IMR-90 (cell line): ENCODE data around the gene CD99L2. TPM values are rescaled to one million over a fixed set of nuclear protein-coding genes. Genes with fewer than 3 reads are reported as not detected.

Experiments
- ATAC-seq: fragments of 200-7000 bp; cut with Tn5 transposase; 2 replicates; pipeline ENCODE4 v1.9.1; 2020; ENCODE audit warnings: low read depth, mild to moderate bottlenecking, moderate library complexity
- BruUV-seq: library from RNA; stranded (reverse); fragments of 400-500 nt; replicated peaks from 2 replicates; lab custom pipeline; 2021; lab: Mats Ljungman, UMichigan
- CTCF ChIA-PET: fragments of 300-600 bp; formaldehyde crosslinking; extraction: SDS; loops from one replicate; lab custom pipeline; 2021; ENCODE audit warnings: antibody characterized with exemption; lab: Yijun Ruan, JAX
- POLR2A ChIA-PET: fragments of 300-600 bp; sonication (Branson Sonifier 250); formaldehyde crosslinking; loops from one replicate; lab custom pipeline; 2022; ENCODE audit warnings: antibody characterized with exemption; ENCODE audit not compliant: unreplicated experiment; lab: Charles Lee
- DNase-seq: peaks from one replicate; pipeline ENCODE4 v3.0.0; 2013
- H2AFZ ChIP-seq: replicated peaks from 2 replicates; pipeline ENCODE3; 2013; ENCODE audit warnings: low read length, mild to moderate bottlenecking; ENCODE audit not compliant: poor library complexity
- H2AK5ac ChIP-seq: 2 replicates; pipeline ENCODE4 v1.6.1; 2013; ENCODE audit warnings: low read depth, low read length, inconsistent platforms
- H2AK9ac ChIP-seq: replicated peaks from 2 replicates; pipeline ENCODE3; 2013; ENCODE audit warnings: mild to moderate bottlenecking, low read depth, low read length, moderate library complexity; ENCODE audit not compliant: poor library complexity
- H2BK120ac ChIP-seq: 2 replicates; pipeline ENCODE4 v1.6.1; 2013; ENCODE audit warnings: low read depth, low read length, inconsistent platforms
- H2BK15ac ChIP-seq: 3 replicates; pipeline ENCODE4 v1.6.1; 2013; ENCODE audit warnings: low read depth, low read length, inconsistent platforms
- H2BK20ac ChIP-seq: 2 replicates; pipeline ENCODE4 v1.6.1; 2013; ENCODE audit warnings: low read depth, mild to moderate bottlenecking, inconsistent platforms, low read length, moderate library complexity
- H2BK5ac ChIP-seq: 2 replicates; pipeline ENCODE4 v1.6.1; 2013; ENCODE audit warnings: mild to moderate bottlenecking, low read depth, low read length, inconsistent platforms; ENCODE audit not compliant: poor library complexity, severe bottlenecking
- H3K14ac ChIP-seq: replicated peaks from 2 replicates; pipeline ENCODE4 v1.6.1; 2013; ENCODE audit warnings: low read depth, low read length, inconsistent platforms
- H3K18ac ChIP-seq: 2 replicates; pipeline ENCODE4 v1.6.1; 2013; ENCODE audit warnings: low read depth, low read length, control low read depth
- H3K23ac ChIP-seq: 2 replicates; pipeline ENCODE4 v1.6.1; 2013; ENCODE audit warnings: low read depth, low read length, inconsistent platforms
- H3K27ac ChIP-seq: 2 replicates; pipeline ENCODE4 v1.5.1; 2013; ENCODE audit warnings: mild to moderate bottlenecking, control low read depth, low read length; ENCODE audit not compliant: insufficient read depth
- H3K27me3 ChIP-seq: 2 replicates; pipeline ENCODE4 v1.6.1; 2013; ENCODE audit warnings: low read length; ENCODE audit not compliant: control insufficient read depth, insufficient read depth
- H3K36me3 ChIP-seq: 2 replicates; pipeline ENCODE4 v1.6.1; 2013; ENCODE audit warnings: low read length, mixed read lengths; ENCODE audit not compliant: control insufficient read depth, insufficient read depth
- H3K4ac ChIP-seq: 2 replicates; pipeline ENCODE4 v1.6.1; 2013; ENCODE audit warnings: low read depth, low read length, inconsistent platforms
- H3K4me1 ChIP-seq: 2 replicates; pipeline ENCODE4 v1.6.1; 2013; ENCODE audit warnings: low read length, mixed read lengths; ENCODE audit not compliant: control insufficient read depth, insufficient read depth
- H3K4me2 ChIP-seq: 2 replicates; pipeline ENCODE4 v1.6.1; 2013; ENCODE audit warnings: low read depth, mild to moderate bottlenecking, control low read depth, low read length, moderate library complexity
- H3K4me3 ChIP-seq: 2 replicates; pipeline ENCODE4 v1.5.1; 2013; ENCODE audit warnings: low read depth, mild to moderate bottlenecking, control low read depth, low read length, moderate library complexity; ENCODE audit not compliant: insufficient read depth
- H3K56ac ChIP-seq: 2 replicates; pipeline ENCODE4 v1.6.1; 2013; ENCODE audit warnings: low read length, inconsistent platforms; ENCODE audit not compliant: insufficient read depth; ENCODE audit errors: extremely low read depth
- H3K79me1 ChIP-seq, 2 experiments: 2 replicates each; pipeline ENCODE4 v1.6.1; 2013; ENCODE audit warnings: low read length in 2 of 2, inconsistent platforms in 1 of 2, low read depth in 1 of 2
- H3K9ac ChIP-seq: 2 replicates; pipeline ENCODE4 v1.6.1; 2013; ENCODE audit warnings: low read depth, low read length, control low read depth
- H3K9me1 ChIP-seq: 2 replicates; pipeline ENCODE4 v1.6.1; 2013; ENCODE audit warnings: low read length, inconsistent platforms; ENCODE audit not compliant: insufficient read depth
- H3K9me3 ChIP-seq: 2 replicates; pipeline ENCODE4 v1.6.1; 2013; ENCODE audit warnings: low read length; ENCODE audit not compliant: control insufficient read depth, insufficient read depth
- H4K20me1 ChIP-seq: 2 replicates; pipeline ENCODE4 v1.6.1; 2013; ENCODE audit warnings: low read length, inconsistent platforms; ENCODE audit not compliant: insufficient read depth
- H4K5ac ChIP-seq: 2 replicates; pipeline ENCODE4 v1.6.1; 2013; ENCODE audit warnings: mild to moderate bottlenecking, low read depth, low read length, control low read depth
- H4K8ac ChIP-seq, 2 experiments: 2 replicates each; pipeline ENCODE4 v1.6.1; 2013; ENCODE audit warnings: low read depth in 2 of 2, low read length in 2 of 2, control low read depth in 1 of 2, inconsistent platforms in 1 of 2
- H4K91ac ChIP-seq: 2 replicates; pipeline ENCODE4 v1.6.1; 2013; ENCODE audit warnings: low read depth, low read length, inconsistent platforms; ENCODE audit not compliant: insufficient read depth
- BHLHE40 ChIP-seq: fragments of 150-350 bp; IDR thresholded peaks from 2 replicates; pipeline ENCODE4 v1.6.1; 2016; ENCODE audit warnings: mild to moderate bottlenecking, low read depth, low read length
- MAFK ChIP-seq: IDR thresholded peaks from 2 replicates; pipeline ENCODE4 v1.6.1; 2012; ENCODE audit warnings: low read depth, low read length, improper control_type of control experiment
- RFX5 ChIP-seq: IDR thresholded peaks from 2 replicates; pipeline ENCODE4 v1.8.0; 2012; ENCODE audit warnings: low read depth, mild to moderate bottlenecking, low read length, moderate library complexity
- WGBS, 2 experiments: methylation state at CpG; one replicate each; pipeline versions ENCODE4 v1.1.5 to v1.1.7; 2013; ENCODE audit warnings: missing lambda C conversion rate in 2 of 2; ENCODE audit not compliant: insufficient read length in 1 of 2; ENCODE audit errors: extremely low coverage in 2 of 2; 5-methylcytosine and 5-hydroxymethylcytosine counted together
- dilution Hi-C: fragments of 300-500 bp; cut with HindIII; formaldehyde crosslinking; loops from one replicate; pipeline ENCODE4 v1.14.3; 2018; ENCODE audit warnings: low sequenced_read_pairs; ENCODE audit not compliant: unreplicated experiment
- in situ Hi-C: fragments of 300-500 bp; cut with MboI; formaldehyde crosslinking; loops from 3 replicates; pipeline ENCODE4 v1.14.3; 2019; ENCODE audit warnings: low sequenced_read_pairs, inconsistent platforms, mixed read lengths
- intact Hi-C: fragments of 100-400 bp; cut with micrococcal nuclease; formaldehyde crosslinking; loops from 2 replicates; pipeline ENCODE4 v1.10.0; 2022
- polyA plus RNA-seq, 3 experiments: library from polyadenylated mRNA; depleted of rRNA; stranded (reverse); fragments of >200 nt; gene quantifications; 2 replicates each; pipeline ENCODE4 v1.2.3, GENCODE V29; 2012; ENCODE audit warnings: low replicate concordance in 1 of 3
- total RNA-seq: library from RNA; depleted of rRNA; stranded (reverse); fragments of >200 nt; gene quantifications from 2 replicates; pipeline ENCODE4 v1.2.3, GENCODE V29; 2012
- TF ChIP-seq, protein P1 (sequence below): conservative IDR thresholded peaks from 2 replicates; pipeline ENCODE4 v1.5.1; 2012; ENCODE audit warnings: mild to moderate bottlenecking, low read depth, low read length, improper control_type of control experiment

Gene CD99L2
- total and polyA plus RNA-seq, 2 of the 4 experiments (the other 2 are of a cell fraction) = 17.4 to 41.4 TPM

DNA sequence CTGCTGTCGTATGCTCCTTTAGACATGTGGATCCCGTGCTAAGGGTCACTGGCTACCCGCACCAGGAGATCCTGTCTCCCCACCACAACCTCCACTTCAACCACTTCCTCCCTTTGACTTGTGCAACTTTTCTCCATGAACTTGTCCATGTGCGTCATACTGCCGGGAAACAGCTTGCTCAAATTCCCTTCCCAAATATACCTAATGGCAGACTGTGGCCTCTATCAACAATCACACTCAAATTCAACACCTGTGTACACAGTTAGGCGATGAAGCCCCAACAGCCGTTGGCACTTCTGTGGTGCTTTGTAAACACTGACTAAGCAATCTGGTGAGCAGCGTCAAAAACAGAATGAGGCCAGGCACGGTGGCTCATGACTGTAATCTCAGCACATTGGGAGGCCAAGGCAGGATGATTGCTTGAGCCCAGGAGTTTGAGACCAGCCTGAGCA lies 49.5 kb downstream of the CD99L2 start:
- ChIA-PET CTCF (interaction anchor here (0.6 kb wide), 1 partner anchor 16 kb away, joined by 4 read pairs; no protein-coding TSS in a partner anchor), POLR2A (no interaction called here)
- H2BK5ac ChIP-seq = no peak overlapping the region
- H2AK9ac ChIP-seq = no peak overlapping the region
- H3K23ac ChIP-seq = no peak overlapping the region
- H4K91ac ChIP-seq = no peak overlapping the region
- H3K4me3 ChIP-seq = no peak overlapping the region
- H3K79me1 ChIP-seq = no peaks in the 10 kb centered on the region
- no peaks in the 10 kb centered on the region for H3K36me3 ChIP-seq
- no peak overlapping the region for H3K27ac ChIP-seq
- no peak overlapping the region for H3K14ac ChIP-seq
- H2BK20ac ChIP-seq = no peak overlapping the region
- WGBS, 2 experiments = 67% methylated on average over 5 of the region's 9 CpGs; no CpG with 5 or more reads in 1 of the 2 experiments
- DNase-seq (no peak), ATAC-seq (no peak)
- intact Hi-C loops = no loop called here
- H3K4ac ChIP-seq = no peak overlapping the region
- no peak overlapping the region for H4K8ac ChIP-seq
- no peak overlapping the region for H3K18ac ChIP-seq
- no peaks in the 10 kb centered on the region for H3K9me3 ChIP-seq
- H3K4me2 ChIP-seq = no peak overlapping the region
- H2BK120ac ChIP-seq = no peak overlapping the region
- H2AFZ ChIP-seq = no peak overlapping the region
- no peaks in the 10 kb centered on the region for H3K9me1 ChIP-seq
- H3K4me1 ChIP-seq = peaks cover 1% of the 10 kb centered on the region; the same call in 1 of the 2 replicates
- H2AK5ac ChIP-seq = no peak overlapping the region
- no TSS peak for BruUV-seq
- H4K20me1 ChIP-seq = no peaks in the 10 kb centered on the region
- TF ChIP-seq, protein P1, sequence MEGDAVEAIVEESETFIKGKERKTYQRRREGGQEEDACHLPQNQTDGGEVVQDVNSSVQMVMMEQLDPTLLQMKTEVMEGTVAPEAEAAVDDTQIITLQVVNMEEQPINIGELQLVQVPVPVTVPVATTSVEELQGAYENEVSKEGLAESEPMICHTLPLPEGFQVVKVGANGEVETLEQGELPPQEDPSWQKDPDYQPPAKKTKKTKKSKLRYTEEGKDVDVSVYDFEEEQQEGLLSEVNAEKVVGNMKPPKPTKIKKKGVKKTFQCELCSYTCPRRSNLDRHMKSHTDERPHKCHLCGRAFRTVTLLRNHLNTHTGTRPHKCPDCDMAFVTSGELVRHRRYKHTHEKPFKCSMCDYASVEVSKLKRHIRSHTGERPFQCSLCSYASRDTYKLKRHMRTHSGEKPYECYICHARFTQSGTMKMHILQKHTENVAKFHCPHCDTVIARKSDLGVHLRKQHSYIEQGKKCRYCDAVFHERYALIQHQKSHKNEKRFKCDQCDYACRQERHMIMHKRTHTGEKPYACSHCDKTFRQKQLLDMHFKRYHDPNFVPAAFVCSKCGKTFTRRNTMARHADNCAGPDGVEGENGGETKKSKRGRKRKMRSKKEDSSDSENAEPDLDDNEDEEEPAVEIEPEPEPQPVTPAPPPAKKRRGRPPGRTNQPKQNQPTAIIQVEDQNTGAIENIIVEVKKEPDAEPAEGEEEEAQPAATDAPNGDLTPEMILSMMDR = no peak
- no peak for TF ChIP-seq BHLHE40
- no peak for TF ChIP-seq RFX5
- TF ChIP-seq MAFK = no peak
- no peak overlapping the region for H3K56ac ChIP-seq
- H2BK15ac ChIP-seq = no peak overlapping the region
- H3K27me3 ChIP-seq = no peaks in the 10 kb centered on the region
- H4K5ac ChIP-seq = no peak overlapping the region
- H3K9ac ChIP-seq = no peak overlapping the region
- dilution Hi-C loops = no loop called here
- in situ Hi-C loops = no loop called here
